ENCODE results near the gene CLIC2.
"Not testable (repeated sequence)": the region's sequence is repeated elsewhere in the genome, so short reads cannot be mapped to it uniquely, and the experiment has no call there.

Gene CLIC2

DNA sequence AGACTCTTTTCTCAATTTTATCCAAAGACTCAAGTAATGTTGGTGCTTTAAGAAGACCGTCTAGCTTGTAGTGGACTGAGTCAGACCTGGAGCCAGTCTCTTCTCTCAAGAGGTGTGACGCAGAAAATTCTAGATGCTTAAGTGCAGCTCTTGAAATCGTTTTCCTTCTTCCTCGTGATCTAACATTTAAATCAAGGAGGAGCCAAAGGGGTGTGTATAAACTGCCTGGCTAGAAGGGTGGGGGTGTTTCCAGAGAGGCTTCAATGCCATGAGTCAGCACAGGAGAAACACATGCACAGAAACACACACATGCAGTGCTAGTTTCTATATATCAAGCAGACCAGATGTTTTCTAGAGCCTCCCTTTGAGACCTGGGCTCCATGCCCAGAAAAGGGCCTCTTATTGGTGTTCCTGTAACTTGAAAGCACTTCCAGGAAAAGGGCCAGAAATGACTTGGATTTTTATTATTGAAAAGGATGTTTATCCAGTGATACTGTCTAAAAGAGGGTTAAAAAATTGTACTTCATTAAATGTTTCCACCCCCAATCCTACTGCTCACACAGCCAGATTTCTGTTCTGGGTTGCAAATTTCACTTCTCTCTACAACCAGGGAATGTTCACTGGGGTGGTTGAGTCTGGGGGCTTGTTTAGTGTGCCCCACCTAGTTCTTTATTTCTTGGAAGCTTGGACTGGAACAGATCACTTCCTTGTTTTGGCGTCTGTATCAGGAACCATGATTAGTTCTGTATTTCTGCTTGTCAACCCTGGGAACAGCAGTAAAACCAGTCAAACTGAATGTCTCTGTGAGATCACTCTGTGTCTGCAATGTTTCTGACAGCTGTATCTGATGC, at the start of gene CLIC2:
Gene CLIC2, minus strand, starts transcription at position 129 of the 851 bp plus-strand sequence. CDS start 187 bp downstream, outside the sequence.
- FAIRE-seq = no peak

DNA sequence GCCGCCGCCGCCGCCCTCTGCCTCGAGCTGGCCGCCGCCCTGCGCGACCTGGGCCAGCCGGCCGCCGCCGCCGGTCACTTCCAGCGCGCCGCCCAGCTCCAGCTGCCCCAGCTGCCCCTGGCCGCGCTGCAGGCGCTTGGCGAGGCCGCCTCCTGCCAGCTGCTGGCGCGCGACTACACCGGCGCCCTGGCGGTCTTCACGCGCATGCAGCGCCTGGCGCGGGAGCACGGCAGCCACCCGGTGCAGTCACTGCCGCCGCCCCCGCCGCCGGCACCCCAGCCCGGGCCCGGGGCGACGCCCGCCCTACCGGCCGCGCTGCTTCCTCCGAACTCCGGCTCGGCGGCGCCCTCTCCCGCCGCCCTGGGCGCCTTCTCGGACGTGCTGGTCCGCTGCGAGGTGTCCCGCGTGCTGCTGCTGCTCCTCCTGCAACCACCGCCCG, 48.1 kb upstream of the CLIC2 start:
- not testable (repeated sequence) for FAIRE-seq

GRCh38 chrX:155381843-155382528, 47.6 kb upstream of the CLIC2 start, which contains the start of gene F8A2:
Gene F8A2, plus strand, starts transcription at chrX:155382095. Its CDS starts 20 bp downstream, at chrX:155382115.
- not testable (repeated sequence) for FAIRE-seq

- FAIRE-seq = not testable (repeated sequence)
Observed at GRCh38 chrX:155379802-155380201, 45.4 kb upstream of the CLIC2 start.

DNA sequence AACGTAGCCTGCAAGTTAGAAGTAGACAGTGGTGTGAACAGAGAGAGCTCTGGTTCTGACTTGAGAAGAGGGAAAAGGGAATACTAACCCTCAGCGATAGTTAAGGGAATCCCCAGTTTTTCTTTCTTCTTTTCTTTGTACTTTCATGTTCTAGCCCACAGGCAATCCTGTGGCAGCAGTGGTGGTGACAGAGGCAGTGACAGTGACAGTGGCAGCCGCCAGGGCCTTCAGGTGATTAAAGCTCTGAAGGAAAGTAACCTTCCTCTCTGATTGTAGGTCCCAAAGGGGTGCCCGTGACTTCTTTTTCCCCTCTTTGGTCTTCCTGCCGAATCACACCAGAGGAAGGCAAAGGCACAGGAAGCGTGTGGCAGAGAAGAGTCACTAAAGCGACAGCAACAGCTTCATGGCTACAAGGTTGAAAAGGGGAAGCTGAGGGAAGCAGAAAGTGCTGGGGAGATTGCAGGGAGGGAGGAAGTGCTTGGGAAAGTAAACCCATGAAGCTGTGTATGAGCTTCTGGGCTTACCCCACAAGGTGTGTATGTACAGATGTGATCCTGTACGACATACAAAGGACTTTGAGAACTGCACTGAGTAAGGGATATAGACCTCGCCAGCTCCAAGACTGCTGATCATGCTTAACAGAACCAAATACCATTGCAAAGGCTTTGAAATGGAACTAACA, 39.5 kb upstream of the CLIC2 start:
- not testable (repeated sequence) for FAIRE-seq

- FAIRE-seq = not testable (repeated sequence)
Observed at GRCh38 chrX:155363712-155364111, 29.3 kb upstream of the CLIC2 start.

DNA sequence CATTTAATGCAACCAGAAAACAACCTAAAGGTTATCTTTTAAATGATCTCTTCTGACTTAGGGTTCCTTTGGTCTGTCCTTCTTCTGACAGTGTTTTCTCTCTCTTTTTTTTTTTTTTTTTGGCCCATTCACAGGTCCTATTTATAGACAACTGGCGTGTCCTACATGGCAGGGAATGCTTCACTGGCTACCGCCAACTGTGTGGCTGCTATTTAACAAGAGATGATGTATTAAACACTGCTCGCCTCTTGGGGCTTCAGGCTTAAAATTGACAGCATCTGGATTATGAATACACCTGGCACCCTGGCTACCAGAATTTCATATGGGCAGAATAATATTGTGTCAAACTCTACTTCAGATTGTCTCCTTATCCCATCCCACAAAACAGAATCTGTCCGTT, 15.0 kb upstream of the CLIC2 start:
- not testable (repeated sequence) for FAIRE-seq

DNA sequence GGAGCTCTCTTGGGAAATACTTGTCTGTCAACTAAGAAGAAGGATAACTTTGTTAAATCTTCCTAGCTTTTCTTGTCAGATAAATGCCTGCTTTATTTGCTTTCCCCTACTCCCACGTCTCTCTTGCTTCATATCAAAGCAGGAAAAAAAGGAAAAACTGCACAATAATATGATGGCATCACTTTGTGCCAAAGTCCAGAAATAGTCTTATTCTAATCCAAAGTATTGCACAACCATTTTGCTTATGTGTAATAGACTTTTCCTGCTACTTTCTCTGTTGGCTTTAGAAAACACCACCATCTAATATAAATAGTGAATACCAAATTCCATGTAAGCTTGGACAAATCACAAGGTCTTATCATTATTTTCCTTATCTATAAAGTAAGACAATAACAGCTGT, 11.3 kb upstream of the CLIC2 start:
- not testable (repeated sequence) for FAIRE-seq

GRCh38 chrX:155335337-155335712, 911 bp upstream of the CLIC2 start:
- FAIRE-seq = not testable (repeated sequence)

DNA sequence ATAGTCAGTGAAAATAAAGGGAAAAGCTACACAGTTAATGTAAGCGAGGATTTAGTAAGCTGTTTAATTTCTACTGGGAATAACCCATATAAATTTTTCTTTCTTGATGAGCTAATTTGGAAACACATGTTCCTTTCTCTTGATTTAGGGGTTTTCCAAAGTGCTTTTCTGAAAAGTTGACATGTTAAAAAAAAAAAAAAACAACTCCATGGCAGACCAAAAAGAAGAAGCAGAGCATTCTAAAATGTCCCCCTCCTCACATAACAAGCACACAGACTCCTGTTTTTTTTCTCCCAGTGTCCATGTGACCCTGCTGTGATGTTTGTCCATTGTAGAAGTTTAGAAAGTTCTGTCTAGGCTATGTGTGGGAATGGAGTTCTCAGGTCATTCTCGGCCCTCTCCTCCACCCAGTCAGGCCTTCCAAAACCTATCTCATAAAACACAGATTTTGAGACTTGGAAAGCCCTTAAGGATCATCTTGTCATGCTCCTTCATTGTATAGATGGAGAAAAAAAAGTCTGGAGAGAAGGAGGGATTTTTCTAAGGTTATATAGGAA, 792 bp downstream of the CLIC2 start:
- FAIRE-seq = no peak

DNA sequence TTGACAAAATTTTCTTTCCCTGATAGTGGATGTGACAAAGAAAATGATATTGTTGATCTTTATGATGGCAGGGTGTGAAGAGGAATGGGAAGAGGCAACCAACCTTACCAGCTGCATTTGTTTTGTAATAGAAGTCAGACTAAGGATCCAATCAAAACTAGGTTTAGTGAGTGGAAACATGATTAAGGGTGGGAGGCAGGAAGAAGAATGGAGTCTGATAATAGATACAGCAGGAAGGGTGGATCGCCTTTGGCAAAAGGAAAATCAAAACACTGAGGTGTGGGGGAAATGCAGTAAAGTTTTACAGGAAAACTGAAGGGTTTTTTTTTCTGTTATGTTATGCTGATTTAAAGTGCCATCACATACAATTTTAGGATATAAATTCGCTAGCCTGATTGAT, 3.4 kb downstream of the CLIC2 start:
- no peak for FAIRE-seq

DNA sequence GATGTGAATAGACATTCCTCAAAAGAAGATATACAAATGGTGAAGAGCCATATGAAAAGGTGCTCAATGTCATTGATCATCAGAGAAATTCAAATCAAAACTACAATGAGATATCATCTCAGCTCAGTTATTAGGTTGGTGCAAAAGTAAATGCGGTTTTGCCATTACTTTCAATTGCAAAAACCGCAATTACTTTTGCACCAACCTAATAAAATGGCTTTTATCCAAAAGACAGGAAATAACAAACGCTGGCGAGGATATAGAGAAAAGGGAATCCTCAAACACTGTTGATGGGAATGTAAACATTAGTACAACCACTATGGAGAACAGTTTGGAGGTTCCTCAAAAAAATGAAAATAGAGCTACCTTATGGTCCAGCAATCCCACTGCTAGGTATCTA, 5.1 kb downstream of the CLIC2 start:
- FAIRE-seq = no peak

GRCh38 chrX:155326610-155327009, 7.8 kb downstream of the CLIC2 start:
- FAIRE-seq = no peak

DNA sequence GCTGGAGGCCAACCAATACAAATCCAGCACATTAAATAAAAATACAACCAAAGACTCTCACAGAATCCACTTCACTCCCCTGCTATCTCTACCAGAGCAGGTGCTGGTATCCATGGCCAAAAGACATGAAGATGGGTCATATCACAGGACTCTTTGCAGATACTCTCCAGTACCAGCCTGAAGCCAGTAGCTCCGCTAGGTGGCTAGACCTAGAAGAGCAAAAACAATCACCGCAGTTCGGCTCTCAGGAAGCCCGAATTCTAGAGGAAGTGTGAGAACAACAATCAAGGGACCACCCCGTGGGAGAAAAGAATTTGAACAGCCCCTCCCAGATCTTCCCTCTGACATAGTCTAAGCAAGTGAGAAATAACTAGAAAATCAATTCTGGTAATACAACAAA, 20.2 kb downstream of the CLIC2 start:
- FAIRE-seq = no peak

GRCh38 chrX:155313766-155314165, 20.6 kb downstream of the CLIC2 start:
- FAIRE-seq = no peak

DNA sequence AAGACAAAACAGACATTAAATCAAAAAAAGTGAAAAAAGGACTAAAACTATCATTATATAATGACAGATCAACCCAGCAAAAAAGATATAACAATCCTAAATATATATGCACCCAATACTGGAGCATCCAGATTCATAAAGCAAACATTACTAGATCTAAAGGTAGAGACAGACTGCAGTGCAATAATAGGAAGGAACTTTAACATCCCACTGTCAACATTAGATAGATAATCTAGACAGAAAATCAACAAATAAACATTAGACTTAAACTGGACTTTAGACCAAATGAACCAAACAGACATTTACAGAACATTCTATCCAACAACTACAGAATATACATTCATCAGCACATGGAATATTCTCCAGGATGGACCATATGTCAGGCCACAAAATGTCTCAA, 40.6 kb downstream of the CLIC2 start:
- FAIRE-seq = no peak

- no peak for FAIRE-seq
Observed at GRCh38 chrX:155279873-155280272, 54.5 kb downstream of the CLIC2 start.

- no peak for FAIRE-seq
Observed at GRCh38 chrX:155270969-155271368, 63.4 kb downstream of the CLIC2 start.

DNA sequence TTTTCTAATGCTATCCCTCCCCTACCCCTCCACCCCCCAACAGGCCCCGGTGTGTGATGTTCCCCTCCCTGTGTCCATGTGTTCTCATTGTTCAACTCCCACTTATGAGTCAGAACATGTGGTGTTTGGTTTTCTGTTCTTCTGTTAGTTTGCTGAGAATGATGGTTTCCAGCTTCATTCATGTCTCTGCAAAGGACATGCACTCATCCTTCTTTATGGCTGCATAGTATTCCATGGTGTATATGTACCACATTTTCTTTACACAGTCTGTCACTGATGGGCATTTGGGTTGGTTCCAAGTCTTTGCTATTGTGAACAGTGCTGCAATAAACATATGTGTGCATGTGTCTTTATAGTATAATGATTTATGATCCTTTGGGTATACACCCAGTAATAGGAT, 66.4 kb downstream of the CLIC2 start:
- not testable (repeated sequence) for FAIRE-seq

- no peak for FAIRE-seq
Observed at GRCh38 chrX:155266439-155266838, 68.0 kb downstream of the CLIC2 start.

GRCh38 chrX:155263854-155264628, 70.4 kb downstream of the CLIC2 start, which contains the start of gene RAB39B:
Gene RAB39B, minus strand, starts transcription at chrX:155264491. Its CDS starts 203 bp downstream, at chrX:155264288.
- FAIRE-seq = peak; percentile 89

Data from G401.6 (cell line).